GM12873 (cell line): Measurements from ENCODE around the gene RPAIN.

Experiments used
- TF ChIP-seq, protein P1 (sequence below): IDR thresholded peaks from 2 replicates; pipeline ENCODE4 v1.5.1; 2012; ENCODE audit warnings: low read depth, mild to moderate bottlenecking, moderate library complexity, low read length, control low read depth; ENCODE audit not compliant: insufficient read depth; ENCODE audit errors: missing control alignments

RPAIN gene

DNA sequence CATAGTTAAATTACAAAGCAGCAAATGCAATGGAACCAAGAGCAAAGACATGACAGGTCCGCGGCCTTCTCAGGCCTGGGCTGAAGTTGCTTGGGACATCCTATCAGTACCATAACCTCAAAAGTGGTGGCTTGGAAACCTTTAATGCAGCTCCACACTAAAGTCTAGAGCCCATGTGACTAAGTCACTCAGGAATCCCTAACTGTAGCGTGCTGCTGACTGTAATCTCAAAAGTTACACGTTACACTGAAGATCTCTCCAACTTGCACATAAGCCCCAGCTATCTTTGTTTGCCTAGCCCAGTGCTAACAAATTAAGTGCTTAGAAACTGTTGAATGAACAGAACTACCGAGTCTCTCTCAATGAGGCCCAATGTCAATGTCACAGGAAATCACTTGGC lies 28.3 kb upstream of the RPAIN start:
- TF ChIP-seq, protein P1, sequence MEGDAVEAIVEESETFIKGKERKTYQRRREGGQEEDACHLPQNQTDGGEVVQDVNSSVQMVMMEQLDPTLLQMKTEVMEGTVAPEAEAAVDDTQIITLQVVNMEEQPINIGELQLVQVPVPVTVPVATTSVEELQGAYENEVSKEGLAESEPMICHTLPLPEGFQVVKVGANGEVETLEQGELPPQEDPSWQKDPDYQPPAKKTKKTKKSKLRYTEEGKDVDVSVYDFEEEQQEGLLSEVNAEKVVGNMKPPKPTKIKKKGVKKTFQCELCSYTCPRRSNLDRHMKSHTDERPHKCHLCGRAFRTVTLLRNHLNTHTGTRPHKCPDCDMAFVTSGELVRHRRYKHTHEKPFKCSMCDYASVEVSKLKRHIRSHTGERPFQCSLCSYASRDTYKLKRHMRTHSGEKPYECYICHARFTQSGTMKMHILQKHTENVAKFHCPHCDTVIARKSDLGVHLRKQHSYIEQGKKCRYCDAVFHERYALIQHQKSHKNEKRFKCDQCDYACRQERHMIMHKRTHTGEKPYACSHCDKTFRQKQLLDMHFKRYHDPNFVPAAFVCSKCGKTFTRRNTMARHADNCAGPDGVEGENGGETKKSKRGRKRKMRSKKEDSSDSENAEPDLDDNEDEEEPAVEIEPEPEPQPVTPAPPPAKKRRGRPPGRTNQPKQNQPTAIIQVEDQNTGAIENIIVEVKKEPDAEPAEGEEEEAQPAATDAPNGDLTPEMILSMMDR = no peak

DNA sequence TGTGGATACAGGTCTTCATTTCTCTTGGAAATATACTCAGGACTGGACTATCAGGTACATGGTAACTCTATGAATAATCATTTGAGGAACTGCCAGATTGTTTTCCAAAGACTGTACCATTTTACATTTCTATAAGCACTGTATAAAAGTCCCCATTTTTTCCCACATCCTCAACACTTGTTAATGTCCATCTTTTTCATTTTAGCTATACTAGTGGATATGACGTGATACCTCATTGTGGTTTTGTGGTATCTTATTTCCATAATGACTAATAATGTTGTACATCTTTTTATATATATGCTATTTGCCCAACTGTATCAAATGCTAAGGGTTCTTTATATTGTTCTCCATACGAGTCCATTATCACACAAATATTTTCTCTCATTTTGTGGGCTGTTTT lies 23.4 kb upstream of the RPAIN start:
- TF ChIP-seq, protein P1 = no peak

DNA sequence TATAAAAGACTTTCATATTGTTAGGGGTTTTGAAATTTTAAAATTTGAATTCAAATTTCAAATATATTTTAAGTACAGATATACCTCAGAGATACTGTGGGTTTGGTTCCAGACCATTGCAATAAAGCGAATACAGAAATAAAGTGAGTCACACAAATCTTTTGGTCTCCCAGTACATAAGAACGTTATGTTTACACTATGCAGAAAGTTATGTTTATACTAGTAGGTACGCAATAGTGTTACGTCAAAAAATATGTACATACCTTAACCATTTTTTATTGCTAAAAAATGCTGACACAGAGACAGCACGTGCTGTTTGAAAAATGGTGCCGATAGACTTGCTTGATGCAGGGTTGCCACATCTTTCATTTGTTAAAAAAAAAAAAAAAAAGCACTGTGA lies 20.2 kb upstream of the RPAIN start:
- TF ChIP-seq, protein P1 = no peak

DNA sequence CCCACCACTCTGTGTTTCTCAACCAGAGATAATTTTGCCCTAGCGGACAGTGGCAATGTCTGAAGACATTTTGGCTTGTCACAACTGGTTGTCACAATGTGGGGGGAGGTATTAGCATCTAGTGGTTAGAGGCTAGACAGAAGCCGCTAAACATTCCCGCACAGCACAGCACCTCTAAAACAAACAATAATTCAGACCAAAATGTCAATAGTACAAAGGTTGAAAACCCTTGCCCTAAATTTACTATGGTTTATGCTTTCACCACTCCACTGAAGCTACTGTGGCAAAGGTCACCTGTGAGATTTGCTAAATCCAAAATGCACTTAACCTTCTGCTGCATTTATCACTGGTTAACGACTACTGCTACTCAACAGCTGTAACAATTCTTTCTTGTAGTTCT lies 14.6 kb upstream of the RPAIN start:
- TF ChIP-seq, protein P1 = no peak

DNA sequence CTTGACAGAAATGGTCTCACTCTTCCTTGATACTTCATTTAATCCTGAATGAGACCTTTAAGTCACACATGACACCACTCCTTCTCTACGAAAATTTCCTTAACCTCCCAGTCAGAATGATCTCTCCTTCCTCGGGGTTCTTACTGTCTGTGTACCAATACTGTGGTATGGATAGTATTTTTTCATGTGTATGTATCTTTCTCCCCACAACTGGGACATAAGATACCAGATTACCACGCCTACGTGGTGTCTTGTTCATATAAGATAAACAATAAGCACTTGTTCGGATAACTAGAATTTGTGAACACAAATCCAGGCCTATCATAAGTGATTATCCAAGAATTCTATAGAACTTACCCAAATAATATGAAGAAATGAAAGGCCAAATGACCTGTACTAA lies 11.8 kb upstream of the RPAIN start:
- TF ChIP-seq, protein P1 = no peak

DNA sequence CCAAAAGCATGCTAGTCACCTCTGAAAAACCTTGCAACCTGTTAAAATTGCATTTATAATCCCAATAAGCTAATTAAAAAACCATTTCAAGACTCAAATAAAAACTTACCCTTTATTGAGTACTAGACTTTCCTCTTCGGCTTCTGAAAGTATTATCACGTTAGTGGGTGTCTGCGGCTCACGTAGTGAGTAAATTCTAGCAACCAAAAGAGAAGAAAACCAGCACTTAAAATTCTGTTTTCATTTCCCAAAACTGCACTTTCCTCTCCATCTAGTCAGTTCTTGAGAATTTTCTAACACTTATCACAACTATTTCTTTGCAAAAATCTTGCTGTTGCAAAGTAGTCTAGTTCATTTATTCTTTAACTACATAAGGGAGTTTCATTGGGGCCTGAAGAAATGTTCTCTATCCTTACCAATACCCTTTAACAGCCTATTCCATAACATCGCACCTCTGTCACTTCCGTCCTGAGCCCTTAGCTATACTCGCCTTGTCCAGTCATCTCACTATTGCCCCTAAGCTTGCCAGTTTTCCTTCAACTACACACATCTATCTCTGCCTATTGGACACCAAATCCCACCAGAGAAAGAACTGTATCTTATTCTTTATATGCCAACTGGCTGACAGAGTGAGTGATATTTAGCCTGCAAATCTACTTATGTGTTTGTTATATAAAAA lies 9.2 kb upstream of the RPAIN start:
- TF ChIP-seq, protein P1 = no peak

DNA sequence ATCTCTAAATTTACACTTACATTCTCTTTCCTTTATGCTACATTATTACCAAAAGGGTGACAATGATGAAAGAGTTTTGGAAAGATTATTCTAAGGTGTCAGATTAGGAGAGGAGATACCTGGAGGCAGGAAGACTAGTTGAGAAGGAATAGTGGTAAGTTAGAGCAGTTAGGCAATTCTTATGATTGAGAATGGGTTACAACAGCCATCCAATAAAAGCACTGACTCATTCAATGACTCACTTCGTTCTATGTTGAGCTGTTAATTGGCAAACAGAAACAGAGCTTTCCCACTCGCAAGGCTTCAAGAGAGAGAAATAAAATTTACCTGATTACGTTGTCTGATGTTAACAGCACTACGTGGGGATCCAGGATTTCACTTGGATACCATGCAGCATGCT lies 6.3 kb upstream of the RPAIN start:
- TF ChIP-seq, protein P1 = no peak
